Testis (tissue), 2 donors: ENCODE data around the gene FRMD8.
A peak's percentile ranks its signal among the peaks of the same experiment; 100 is the strongest.

Source experiments
- CTCF ChIP-seq, 3 experiments: fragments of 450-650 bp in 2 of 3; fragments of 200-600 bp in 1 of 3; sonication (generic) in 1 of 3; IDR thresholded peaks; one replicate each; pipeline ENCODE4 v1.5.1; 2016 to 2019; ENCODE audit warnings: antibody characterized with exemption in 3 of 3, mild to moderate bottlenecking in 2 of 3, moderate library complexity in 1 of 3
- POLR2A ChIP-seq: fragments of 450-650 bp; IDR thresholded peaks from one replicate; pipeline ENCODE4 v1.6.1; 2017; ENCODE audit warnings: antibody characterized with exemption, mild to moderate bottlenecking, moderate library complexity

GRCh38 chr11:65352783-65353182 is 33.7 kb upstream of the FRMD8 start:
- TF ChIP-seq CTCF (IDR thresholded peaks at IDR 0.05) (peak in 2 of 3 experiments; percentile 15 to 21), POLR2A (no peak)
